ENCODE data around the gene IGIP.

The IGIP gene

GRCh38 chr5:140112685-140113179, 13.0 kb upstream of the IGIP start:
- no peak overlapping the region for H3K27ac ChIP-seq
- no peaks in the 10 kb centered on the region for H3K36me3 ChIP-seq
- H3K4me1 ChIP-seq (ENCODE audit: control insufficient read depth in 1 of 2, insufficient read depth in 1 of 2, low read depth in 1 of 2, low read length in 1 of 2), result peaks cover 22 to 48% of the 10 kb centered on the region in 2 experiments
- H3K4me3 ChIP-seq (ENCODE audit: low read depth in 1 of 2, low read length in 1 of 2), result peak overlapping the region in 1 of 2 experiments; percentile 73
- H3K9me3 ChIP-seq, result no peaks in the 10 kb centered on the region
- peaks cover 61% of the 10 kb centered on the region for H3K27me3 ChIP-seq
- no peak for TF ChIP-seq CTCF (IDR thresholded peaks at IDR 0.05)

- Histone ChIP-seq H3K27me3 (peaks cover 57% of the 10 kb centered on the region), H3K4me1 (ENCODE audit: control insufficient read depth in 1 of 2, insufficient read depth in 1 of 2, low read depth in 1 of 2, low read length in 1 of 2) (peaks cover 19 to 44% of the 10 kb centered on the region in 2 experiments), H3K4me3 (ENCODE audit: low read depth in 1 of 2, low read length in 1 of 2) (peak overlapping the region; percentile 59 to 73), H3K27ac (peak overlapping the region; percentile 82), H3K9me3 (no peaks in the 10 kb centered on the region), H3K36me3 (no peaks in the 10 kb centered on the region)
- no peak for TF ChIP-seq CTCF (IDR thresholded peaks at IDR 0.05)
Measured at GRCh38 chr5:140113180-140113698, 12.5 kb upstream of the IGIP start.

GRCh38 chr5:140113699-140114263, 12.0 kb upstream of the IGIP start, which contains the start of gene PURA:
Gene PURA, plus strand, starts transcription at chr5:140114109. Its CDS starts 73 bp downstream, at chr5:140114182.
- Histone ChIP-seq H3K27ac (peak within 1 kb of the TSS; percentile 82), H3K36me3 (no peaks in the 10 kb centered on the region), H3K4me3 (ENCODE audit: low read depth in 1 of 2, low read length in 1 of 2) (peak within 1 kb of the TSS; percentile 59 to 73), H3K9me3 (no peaks in the 10 kb centered on the region), H3K27me3 (peaks cover 52% of the 10 kb centered on the region), H3K4me1 (ENCODE audit: control insufficient read depth in 1 of 2, insufficient read depth in 1 of 2, low read depth in 1 of 2, low read length in 1 of 2) (peaks cover 14 to 38% of the 10 kb centered on the region in 2 experiments)
- no peak for TF ChIP-seq CTCF (IDR thresholded peaks at IDR 0.05)

- TF ChIP-seq CTCF (IDR thresholded peaks at IDR 0.05), result no peak
- H3K4me1 ChIP-seq (ENCODE audit: control insufficient read depth in 1 of 2, insufficient read depth in 1 of 2, low read depth in 1 of 2, low read length in 1 of 2), result peaks cover 14 to 36% of the 10 kb centered on the region in 2 experiments
Measured at GRCh38 chr5:140114341-140115185, 11.2 kb upstream of the IGIP start.

GRCh38 chr5:140115186-140115500, 10.6 kb upstream of the IGIP start:
- Histone ChIP-seq H3K4me3 (ENCODE audit: low read depth in 1 of 2, low read length in 1 of 2) (peak overlapping the region; percentile 59 to 73), H3K36me3 (no peaks in the 10 kb centered on the region), H3K27ac (peak overlapping the region; percentile 82), H3K4me1 (ENCODE audit: control insufficient read depth in 1 of 2, insufficient read depth in 1 of 2, low read depth in 1 of 2, low read length in 1 of 2) (peaks cover 14 to 36% of the 10 kb centered on the region in 2 experiments), H3K9me3 (no peaks in the 10 kb centered on the region), H3K27me3 (peaks cover 38% of the 10 kb centered on the region)
- TF ChIP-seq CTCF (IDR thresholded peaks at IDR 0.05), result no peak

More at GRCh38 chr5:140114341-140115185, 11.2 kb upstream of the IGIP start:
- H3K9me3 ChIP-seq, result no peaks in the 10 kb centered on the region
- peaks cover 44% of the 10 kb centered on the region for H3K27me3 ChIP-seq
- peak overlapping the region; percentile 59 to 73 for H3K4me3 ChIP-seq (ENCODE audit: low read depth in 1 of 2, low read length in 1 of 2)
- H3K27ac ChIP-seq, result peak overlapping the region; percentile 82
- no peaks in the 10 kb centered on the region for H3K36me3 ChIP-seq
